K562 (cell line): ENCODE measurements around the gene LSS. TPM values are rescaled to one million over a fixed set of nuclear protein-coding genes. Genes with fewer than 3 reads are reported as not detected.

Experiments
- ATAC-seq: fragments of 200-7000 bp; cut with Tn5 transposase; 3 replicates; pipeline ENCODE4 v1.9.1; 2020; ENCODE audit warnings: moderate library complexity
- BruUV-seq: library from RNA; stranded (reverse); fragments of 400-500 nt; replicated peaks from 2 replicates; lab custom pipeline; 2021; lab: Mats Ljungman, UMichigan
- CTCF ChIA-PET: fragments of 300-600 bp; formaldehyde crosslinking; extraction: SDS; loops from one replicate; lab custom pipeline; 2021; ENCODE audit warnings: low intra/inter-chr PET ratio; lab: Yijun Ruan, JAX
- POLR2A ChIA-PET: fragments of 300-600, 350-650 bp; sonication (Branson Sonifier 250); formaldehyde crosslinking; extraction: SDS; loops from one replicate; lab custom pipeline; 2021; ENCODE audit warnings: antibody characterized with exemption, inconsistent platforms; lab: Yijun Ruan, JAX
- DNase-seq, 4 experiments: peaks; one replicate each; pipeline versions ENCODE4 v3.0.0 to v3.0.0-alpha.2; 2011 to 2018; ENCODE audit warnings: low spot score in 3 of 4, mixed read lengths in 3 of 4; ENCODE audit errors: extremely low read depth in 1 of 4
- FAIRE-seq: peaks from 2 replicates; lab custom pipeline; 2011; peaks lifted over from hg19 to GRCh38; lab: Jason Lieb, UNC
- H2AFZ ChIP-seq: 2 replicates; pipeline ENCODE4 v1.6.0; 2011; ENCODE audit warnings: low read depth, low read length, control low read depth, inconsistent platforms
- H3K27ac ChIP-seq: fragments of 200-600 bp; 3 replicates; pipeline ENCODE4 v1.8.0; 2011; ENCODE audit warnings: low read depth, mild to moderate bottlenecking, control low read depth, inconsistent platforms, low read length, moderate library complexity, mixed read lengths; ENCODE audit errors: extremely low read depth
- H3K27me3 ChIP-seq, 2 experiments: fragments of 300-600 bp in 1 of 2; 2 replicates in 1 of 2; 3 replicates in 1 of 2; pipeline versions ENCODE4 v1.6.0 to v1.8.0; 2011; ENCODE audit warnings: inconsistent platforms in 2 of 2, low read length in 2 of 2, mild to moderate bottlenecking in 1 of 2, mixed read lengths in 1 of 2, moderate library complexity in 1 of 2; ENCODE audit not compliant: control insufficient read depth in 2 of 2, insufficient read depth in 2 of 2
- H3K36me3 ChIP-seq: fragments of 300-600 bp; 3 replicates; pipeline ENCODE4 v1.8.0; 2011; ENCODE audit warnings: mild to moderate bottlenecking, low read length, inconsistent platforms; ENCODE audit not compliant: control insufficient read depth, insufficient read depth
- H3K4me1 ChIP-seq, 2 experiments: fragments of 200-600 bp in 1 of 2; replicated peaks in 1 of 2; 2 replicates in 1 of 2; 3 replicates in 1 of 2; pipeline versions ENCODE4 v1.5.1 to v1.8.0; 2011; ENCODE audit warnings: inconsistent platforms in 2 of 2, low read length in 2 of 2, mild to moderate bottlenecking in 1 of 2, mixed read lengths in 1 of 2, moderate library complexity in 1 of 2; ENCODE audit not compliant: control insufficient read depth in 2 of 2, insufficient read depth in 2 of 2
- H3K4me2 ChIP-seq: 2 replicates; pipeline ENCODE4 v1.6.1; 2011; ENCODE audit warnings: low read length, control low read depth, inconsistent platforms, mixed read lengths; ENCODE audit not compliant: insufficient read depth
- H3K4me3 ChIP-seq: fragments of 200-600 bp; sonication (generic), shearing (Covaris generic); 2 replicates; pipeline ENCODE4 v1.5.1; 2016; ENCODE audit warnings: control low read depth, inconsistent platforms
- H3K79me2 ChIP-seq: fragments of 200-600 bp; 3 replicates; pipeline ENCODE4 v1.8.0; 2011; ENCODE audit warnings: low read length, inconsistent platforms; ENCODE audit not compliant: control insufficient read depth, insufficient read depth
- H3K9ac ChIP-seq, 2 experiments: 2 replicates each; pipeline versions ENCODE4 v1.6.0 to v1.6.1; 2011; ENCODE audit warnings: low read depth in 2 of 2, low read length in 2 of 2, control low read depth in 1 of 2, inconsistent platforms in 1 of 2, mild to moderate bottlenecking in 1 of 2, mixed read lengths in 1 of 2; ENCODE audit not compliant: insufficient read depth in 1 of 2
- H3K9me1 ChIP-seq: one replicate; pipeline ENCODE4 v1.6.0; 2011; ENCODE audit warnings: inconsistent platforms, mild to moderate bottlenecking, low read length, moderate library complexity; ENCODE audit not compliant: control insufficient read depth, insufficient read depth
- H3K9me3 ChIP-seq: replicated peaks from 2 replicates; pipeline ENCODE4 v1.5.1; 2011; ENCODE audit warnings: low read depth, low read length, inconsistent platforms; ENCODE audit not compliant: control insufficient read depth, insufficient read depth
- H4K20me1 ChIP-seq: replicated peaks from 2 replicates; pipeline ENCODE4 v1.6.1; 2011; ENCODE audit warnings: low read length, inconsistent platforms, mixed read lengths; ENCODE audit not compliant: control insufficient read depth, insufficient read depth
- MAX ChIP-seq: sonication (generic); formaldehyde crosslinking; IDR thresholded peaks from 2 replicates; pipeline ENCODE4 v1.9.0; 2022; ENCODE audit warnings: mild to moderate bottlenecking, missing genetic modification reagents
- WGBS: fragments of 100-300 bp; shearing (Covaris generic); methylation state at CpG from one replicate; pipeline ENCODE4 v1.1.6; 2016; ENCODE audit warnings: low coverage, mixed read lengths; ENCODE audit not compliant: insufficient coverage; ENCODE audit errors: missing lambda C conversion rate; 5-methylcytosine and 5-hydroxymethylcytosine counted together
- in situ Hi-C: fragments of 300-500 bp; cut with MboI; formaldehyde crosslinking; loops from 4 replicates; pipeline ENCODE4 v1.15.0; 2018; ENCODE audit warnings: inconsistent platforms, mixed read lengths
- intact Hi-C: fragments of 100-400 bp; cut with micrococcal nuclease; formaldehyde crosslinking; loops from 2 replicates; pipeline ENCODE4 v1.14.2; 2022
- polyA plus RNA-seq, 8 experiments: library from polyadenylated mRNA; depleted of rRNA in 4 of 8; stranded (reverse) in 5 of 8; unstranded in 3 of 8; fragments of >200 nt; fragmentation: Nextera tagmentation in 2 of 8; fragmentation: Illumina TruSeq in 1 of 8; extraction: Ambion mirVana in 2 of 8; extraction: Trizol in 1 of 8; gene quantifications; 2 replicates each; pipeline versions ENCODE4 v1.2.1 to v1.2.3, GENCODE V29; 2011 to 2014; ENCODE audit warnings: inconsistent platforms in 1 of 8, missing spikeins in 1 of 8
- total RNA-seq, 7 experiments: library from RNA; depleted of rRNA in 6 of 7; stranded (reverse); fragments of >200 nt in 6 of 7; fragmentation: Illumina TruSeq in 2 of 7; extraction: Trizol in 2 of 7; gene quantifications; 2 replicates each; pipeline versions ENCODE4 v1.2.1 to v1.2.3, GENCODE V29; 2011 to 2021; ENCODE audit warnings: low replicate concordance in 1 of 7
- TF ChIP-seq, protein P1 (sequence below): sonication (generic); formaldehyde crosslinking; IDR thresholded peaks from 2 replicates; pipeline ENCODE4 v1.8.1; 2023; ENCODE audit warnings: mild to moderate bottlenecking, missing genetic modification reagents

The LSS gene
- total and polyA plus RNA-seq, 9 of the 15 experiments (the other 6 are each of a cell fraction or from before 2014, with no cell fraction given): 2.2 to 89.5 (median 37.4) TPM

DNA sequence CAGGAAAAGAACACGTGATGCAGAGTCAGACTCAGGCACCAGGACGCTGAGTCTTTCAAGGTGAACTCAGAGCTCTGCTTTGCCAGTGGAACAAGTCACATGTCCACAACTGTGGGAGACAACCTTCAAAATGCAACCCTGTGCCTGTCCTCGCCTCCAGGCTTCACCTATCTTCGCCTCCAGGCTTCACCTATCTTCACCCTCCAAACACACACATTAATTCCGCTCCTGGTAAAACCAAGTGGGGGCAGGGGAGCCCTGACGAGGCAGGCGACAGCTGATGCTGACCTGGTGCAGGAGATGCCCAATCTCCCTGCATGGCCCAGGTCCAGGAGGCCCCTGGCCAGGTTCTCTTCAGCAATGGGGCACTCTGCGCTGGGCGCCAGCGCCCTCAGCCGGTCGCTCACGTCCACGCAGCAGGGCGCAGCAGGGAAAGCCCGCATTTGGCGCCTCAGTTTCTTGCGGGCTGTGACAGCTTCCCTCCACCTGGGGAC, 28.0 kb upstream of the LSS start:
- intact Hi-C loops (no loop called here), in situ Hi-C loops (no loop called here)
- DNase-seq: no peak
- no peak for ATAC-seq
- no peak overlapping the region for H3K27ac ChIP-seq
- ChIA-PET CTCF (no interaction called here), POLR2A (interaction anchor here (0.8 kb wide), 1 partner anchor 27 kb away, joined by 3 read pairs; no protein-coding TSS in a partner anchor)
- BruUV-seq: no TSS peak
- no peak overlapping the region for H3K4me3 ChIP-seq
- no peaks in the 10 kb centered on the region for H3K9me1 ChIP-seq
- 95% methylated on average over 18 of the region's 18 CpGs for WGBS
- no peaks in the 10 kb centered on the region for H3K79me2 ChIP-seq
- no peak overlapping the region for H2AFZ ChIP-seq
- H3K4me2 ChIP-seq: no peak overlapping the region
- no peak overlapping the region for H3K9ac ChIP-seq
- H3K27me3 ChIP-seq: no peaks in the 10 kb centered on the region; a peak in 1 of 5 replicates
- peaks cover 94% of the 10 kb centered on the region for H3K36me3 ChIP-seq
- no peak for FAIRE-seq
- TF ChIP-seq MAX (CRISPR knock-in tag): no peak
- TF ChIP-seq, protein P1, sequence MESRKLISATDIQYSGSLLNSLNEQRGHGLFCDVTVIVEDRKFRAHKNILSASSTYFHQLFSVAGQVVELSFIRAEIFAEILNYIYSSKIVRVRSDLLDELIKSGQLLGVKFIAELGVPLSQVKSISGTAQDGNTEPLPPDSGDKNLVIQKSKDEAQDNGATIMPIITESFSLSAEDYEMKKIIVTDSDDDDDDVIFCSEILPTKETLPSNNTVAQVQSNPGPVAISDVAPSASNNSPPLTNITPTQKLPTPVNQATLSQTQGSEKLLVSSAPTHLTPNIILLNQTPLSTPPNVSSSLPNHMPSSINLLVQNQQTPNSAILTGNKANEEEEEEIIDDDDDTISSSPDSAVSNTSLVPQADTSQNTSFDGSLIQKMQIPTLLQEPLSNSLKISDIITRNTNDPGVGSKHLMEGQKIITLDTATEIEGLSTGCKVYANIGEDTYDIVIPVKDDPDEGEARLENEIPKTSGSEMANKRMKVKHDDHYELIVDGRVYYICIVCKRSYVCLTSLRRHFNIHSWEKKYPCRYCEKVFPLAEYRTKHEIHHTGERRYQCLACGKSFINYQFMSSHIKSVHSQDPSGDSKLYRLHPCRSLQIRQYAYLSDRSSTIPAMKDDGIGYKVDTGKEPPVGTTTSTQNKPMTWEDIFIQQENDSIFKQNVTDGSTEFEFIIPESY: peak; percentile 54
- no peaks in the 10 kb centered on the region for H3K9me3 ChIP-seq
- peaks cover 5 to 11% of the 10 kb centered on the region in 2 experiments; a peak in 3 of 5 replicates for H3K4me1 ChIP-seq
- H4K20me1 ChIP-seq: no peaks in the 10 kb centered on the region
